NCI-H1048 (cell line): ENCODE data around the gene IDI1.
"Not testable (repeated sequence)": the region's sequence is repeated elsewhere in the genome, so short reads cannot be mapped to it uniquely, and the experiment has no call there.

Experiments used
- DNase-seq: peaks from one replicate; lab custom pipeline; 2025; lab: John Stamatoyannopoulos, UW

Gene IDI1

GRCh38 chr10:1034758-1035157 lies 14.2 kb downstream of the IDI1 start:
- no peak for DNase-seq

GRCh38 chr10:1033601-1034000 lies 15.3 kb downstream of the IDI1 start:
- DNase-seq: no peak

DNA sequence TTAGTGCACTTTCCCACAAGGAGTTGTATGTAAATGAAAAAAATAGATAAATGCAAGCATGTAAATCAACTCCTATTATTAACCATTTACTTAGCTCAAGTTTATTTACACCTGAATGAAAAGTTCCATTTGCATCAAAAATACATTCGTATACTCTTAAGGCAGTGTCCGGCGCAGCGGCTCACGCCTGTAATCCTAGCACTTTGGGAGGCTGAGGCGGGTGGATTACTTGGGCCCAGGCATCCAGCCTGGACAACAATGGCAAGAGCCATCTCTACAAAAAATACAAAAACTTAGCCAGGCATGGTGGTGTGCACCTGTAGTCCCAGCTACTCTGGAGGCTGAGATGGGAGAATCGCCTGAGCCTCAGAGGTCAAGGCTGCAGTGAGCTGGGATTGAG lies 19.1 kb downstream of the IDI1 start:
- no peak for DNase-seq

DNA sequence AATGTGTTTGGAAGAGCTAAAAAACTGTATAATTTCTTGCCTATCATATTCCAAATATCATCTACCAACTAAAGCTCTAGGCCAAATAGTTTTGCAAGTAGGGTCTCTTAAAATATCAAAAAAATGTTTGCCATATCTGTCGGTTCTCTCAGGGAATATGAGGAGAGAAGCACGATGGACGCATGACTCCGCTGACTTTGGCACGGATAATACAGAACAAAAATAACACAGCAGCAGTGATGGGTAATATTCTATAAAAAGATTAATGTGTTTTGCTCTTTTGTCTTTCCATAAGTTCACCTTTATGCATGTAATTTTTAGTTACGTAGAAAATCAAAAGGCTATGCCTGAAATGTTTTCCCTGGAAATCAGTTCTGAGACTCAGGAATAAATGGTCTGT lies 22.3 kb downstream of the IDI1 start:
- no peak for DNase-seq

GRCh38 chr10:1025683-1026082 lies 23.2 kb downstream of the IDI1 start, which contains the start of gene IDI2:
TSS of gene IDI2 (minus strand) at chr10:1025859. CDS start at chr10:1024723, 1,136 bp downstream.
- DNase-seq: no peak

DNA sequence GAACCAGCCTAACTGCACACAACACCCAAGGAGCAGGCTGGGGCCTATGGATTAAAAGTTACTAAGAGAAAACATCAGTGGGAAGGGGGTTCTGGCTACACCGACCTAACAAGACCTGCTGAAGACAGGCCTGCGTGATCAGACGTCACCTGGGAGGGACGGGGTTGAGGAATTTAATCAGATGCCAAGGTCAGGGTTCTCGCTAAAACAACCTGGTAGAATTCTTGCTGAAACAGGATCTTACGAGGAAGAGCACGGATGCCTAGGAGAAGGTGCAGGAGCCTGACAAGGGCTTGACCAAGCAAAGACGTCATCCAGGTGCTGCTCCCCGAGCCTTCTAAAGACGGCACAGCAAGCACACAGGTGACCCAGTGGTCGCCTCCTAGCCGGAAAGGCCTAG lies 24.8 kb downstream of the IDI1 start:
- no peak for DNase-seq

DNA sequence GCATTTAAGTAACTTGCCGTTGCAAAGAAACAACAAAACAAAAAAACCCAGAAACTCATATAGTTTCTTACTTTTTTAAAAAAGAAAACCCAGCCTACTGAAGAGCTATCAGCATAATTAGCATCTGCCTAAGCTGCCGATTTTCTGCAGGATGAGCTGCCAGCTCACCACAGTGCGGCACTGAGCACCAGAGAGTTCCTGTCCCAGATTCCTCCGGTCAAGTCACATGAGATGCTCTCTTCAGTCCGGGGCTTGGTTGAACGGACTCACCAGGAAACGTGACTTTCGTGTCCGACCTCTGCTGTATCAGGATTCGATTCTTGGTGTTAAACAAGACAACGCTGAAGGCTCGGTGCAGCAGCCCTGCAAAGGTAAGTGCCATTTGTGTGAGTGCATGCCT lies 26.5 kb downstream of the IDI1 start:
- DNase-seq: no peak

GRCh38 chr10:1020958-1021357 lies 28.0 kb downstream of the IDI1 start:
- DNase-seq: no peak

DNA sequence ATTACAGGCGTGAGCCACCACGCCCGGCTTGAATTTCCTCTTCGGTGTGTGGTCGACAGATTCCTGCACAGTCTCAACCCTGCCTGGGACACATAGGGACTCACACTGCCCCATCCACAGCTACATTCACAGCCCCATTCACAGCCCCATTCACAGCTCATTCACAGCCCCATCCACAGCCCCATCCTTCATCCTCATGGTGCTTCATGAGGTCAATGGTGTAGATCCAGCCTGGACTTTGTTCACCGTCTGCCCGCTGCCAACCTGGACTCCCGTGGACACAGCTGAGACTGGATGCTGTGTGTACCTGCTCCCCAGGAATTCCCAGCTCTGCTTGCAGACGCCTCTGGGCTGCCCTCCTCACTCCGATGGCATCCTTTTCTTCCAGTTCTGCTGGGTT lies 28.5 kb downstream of the IDI1 start:
- no peak for DNase-seq

- no peak for DNase-seq
Measured at GRCh38 chr10:1019362-1019761, 29.6 kb downstream of the IDI1 start.

DNA sequence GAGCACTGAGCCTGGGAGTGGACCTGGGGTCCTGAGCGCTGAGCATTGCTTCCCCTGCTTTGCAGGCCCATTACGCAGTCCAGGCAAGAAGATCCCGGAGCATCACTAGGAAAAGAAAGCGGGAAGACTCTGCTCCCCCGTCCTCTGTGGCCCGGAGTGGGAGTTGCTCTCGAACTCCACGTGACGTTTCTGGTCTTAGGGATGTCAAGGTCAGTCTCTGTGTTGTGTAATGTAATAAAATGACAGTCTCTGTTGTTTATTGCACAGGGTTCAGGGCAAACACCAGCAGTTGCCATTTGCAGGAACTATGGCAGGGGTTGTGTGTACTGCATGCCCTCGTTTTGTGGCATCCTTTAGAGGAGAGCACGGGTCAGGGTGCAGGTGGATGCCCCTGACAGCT lies 33.2 kb downstream of the IDI1 start:
- DNase-seq: no peak

GRCh38 chr10:1011696-1012095 lies 37.2 kb downstream of the IDI1 start:
- DNase-seq: no peak

- no peak for DNase-seq
Measured at GRCh38 chr10:1010703-1011102, 38.2 kb downstream of the IDI1 start.

DNA sequence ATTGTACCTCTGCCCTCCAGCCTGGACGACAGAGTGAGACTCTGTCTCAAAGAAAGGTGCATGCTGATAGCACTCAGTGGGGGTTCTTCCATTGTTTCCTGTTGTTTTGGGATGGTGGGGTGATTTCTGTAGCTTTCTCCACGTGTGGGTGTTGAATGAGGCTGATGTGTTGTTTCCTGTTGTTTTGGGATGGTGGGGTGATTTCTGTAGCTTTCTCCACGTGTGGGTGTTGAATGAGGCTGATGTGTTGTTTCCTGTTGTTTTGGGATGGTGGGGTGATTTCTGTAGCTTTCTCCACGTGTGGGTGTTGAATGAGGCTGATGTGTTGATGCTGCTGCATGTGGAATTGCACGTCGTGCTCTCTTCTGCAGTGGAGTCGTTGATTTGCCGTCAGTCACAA lies 39.0 kb downstream of the IDI1 start:
- DNase-seq: not testable (repeated sequence)

- no peak for DNase-seq
Measured at GRCh38 chr10:1009071-1009494, 39.8 kb downstream of the IDI1 start.

DNA sequence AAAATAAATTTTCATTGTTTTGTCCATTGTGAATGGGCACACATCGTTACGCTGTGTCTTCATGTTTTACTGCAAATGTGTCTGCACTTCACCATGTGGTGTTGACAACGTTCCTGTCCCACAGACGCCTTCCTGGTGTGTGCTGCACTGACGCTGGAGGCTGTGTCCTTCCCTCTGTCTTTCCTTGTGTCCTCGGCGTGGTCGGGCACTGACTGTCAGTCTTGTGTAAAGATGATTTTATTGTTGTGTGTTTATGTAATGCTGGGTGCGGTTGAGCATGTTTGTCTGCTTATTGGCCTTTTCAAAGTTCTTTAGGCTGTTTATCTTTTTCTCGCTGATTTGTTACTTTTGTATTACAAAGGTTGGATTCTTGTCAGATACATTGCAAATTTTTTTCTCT lies 41.3 kb downstream of the IDI1 start:
- DNase-seq: no peak

DNA sequence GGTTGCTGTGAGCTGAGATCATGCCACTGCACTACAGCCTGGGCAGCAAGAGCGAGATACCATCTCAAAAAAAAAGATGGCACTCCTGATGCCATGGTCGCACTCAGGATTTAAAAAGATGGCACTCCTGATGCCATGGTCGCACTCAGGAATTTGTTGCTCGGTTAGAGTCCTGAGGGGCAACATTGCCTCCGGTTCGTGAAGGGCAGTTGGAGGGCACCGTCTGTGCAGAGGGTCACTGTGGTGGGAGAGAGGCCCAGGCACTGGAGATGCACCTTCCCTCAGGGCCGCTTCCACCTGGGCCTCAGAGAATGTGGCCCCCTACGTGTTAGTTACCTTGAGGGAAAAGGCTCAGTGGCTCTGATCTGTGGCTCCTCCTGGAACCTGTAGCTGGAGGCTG lies 42.3 kb downstream of the IDI1 start:
- DNase-seq: no peak

DNA sequence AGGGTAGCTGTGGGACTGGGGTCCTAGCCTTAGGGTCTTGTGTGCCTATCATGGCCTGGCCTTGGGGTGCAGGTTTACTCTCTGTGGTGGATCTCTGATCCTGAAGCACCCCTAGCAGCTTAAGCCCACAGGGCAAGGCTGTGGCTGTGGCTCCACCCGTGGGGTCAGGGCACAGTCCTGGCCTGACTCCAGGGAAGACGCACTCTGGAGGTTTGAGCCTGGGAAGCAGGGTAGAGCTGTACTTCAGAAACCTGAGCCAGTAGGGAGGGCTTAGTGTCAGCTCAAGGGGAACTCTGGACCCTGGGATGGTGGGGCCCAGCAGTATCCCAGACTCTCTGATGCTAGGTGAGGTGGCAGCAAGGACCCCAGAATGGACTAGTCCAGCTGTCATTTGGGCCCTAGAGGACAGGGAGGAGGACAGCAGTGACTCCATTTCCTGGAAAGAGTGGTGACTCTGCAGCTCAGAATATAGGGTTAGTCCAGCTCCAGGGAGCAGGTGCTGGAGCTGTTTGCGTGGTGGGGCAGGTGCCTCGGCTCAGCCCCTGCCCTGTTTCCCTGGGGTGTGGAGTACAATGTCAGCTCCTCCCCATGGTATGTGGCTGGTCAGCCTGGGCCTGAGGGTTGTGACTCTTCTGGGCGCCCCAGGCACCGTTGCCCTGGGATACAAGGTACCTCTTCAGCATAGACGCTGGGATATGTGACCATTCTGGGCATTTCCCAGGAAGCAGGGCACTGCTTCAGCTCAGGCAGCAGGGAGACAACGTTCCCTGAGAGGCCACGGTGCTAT lies 44.8 kb downstream of the IDI1 start:
- no peak for DNase-seq

DNA sequence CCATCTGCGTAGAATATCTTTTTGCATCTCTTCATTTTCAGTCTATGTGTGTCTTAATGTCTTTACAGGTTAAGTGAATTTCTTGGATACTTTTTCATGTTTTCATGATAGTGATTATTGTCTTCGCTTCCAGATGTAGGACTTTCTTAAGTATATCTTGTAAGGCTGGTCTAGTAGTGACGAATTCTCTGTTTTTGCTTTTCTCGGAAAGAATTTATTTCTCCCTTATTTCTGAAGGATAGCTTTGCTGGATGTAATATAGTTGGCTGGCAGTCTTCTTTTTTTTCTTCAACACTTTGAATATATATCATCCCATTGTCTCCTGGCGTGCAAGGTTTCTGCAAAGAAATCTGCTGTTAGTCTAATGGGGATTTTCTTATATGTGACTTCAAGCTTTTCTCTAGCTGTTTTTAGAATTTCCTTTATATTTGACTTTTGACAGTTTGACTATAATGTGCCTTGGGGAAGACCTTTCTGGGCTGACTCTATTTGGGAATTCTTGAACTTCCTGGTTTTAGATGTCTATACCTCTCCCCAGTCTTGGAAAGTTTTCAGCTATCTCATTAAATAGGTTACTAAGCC lies 46.4 kb downstream of the IDI1 start:
- no peak for DNase-seq

GRCh38 chr10:997266-998022 lies 51.5 kb downstream of the IDI1 start:
- DNase-seq: no peak

DNA sequence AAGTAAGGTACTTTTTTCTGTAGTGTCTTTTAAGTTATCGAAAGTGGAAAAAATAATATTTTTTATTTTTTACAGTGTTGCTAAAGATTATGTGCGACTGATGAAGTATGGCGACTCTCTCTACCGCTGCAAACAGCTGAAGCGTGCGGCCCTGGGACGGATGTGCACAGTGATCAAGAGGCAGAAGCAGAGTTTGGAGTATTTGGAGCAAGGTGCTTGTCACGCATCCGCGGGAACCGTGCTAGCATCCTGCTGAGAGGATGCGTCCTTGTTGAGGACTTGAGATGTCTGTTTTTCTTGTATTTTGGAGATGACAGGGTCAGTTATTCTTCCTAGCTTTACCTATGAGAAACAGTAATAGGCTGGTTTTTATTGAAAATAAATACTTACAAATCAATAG lies 52.9 kb downstream of the IDI1 start:
- no peak for DNase-seq

- DNase-seq: no peak
Measured at GRCh38 chr10:995559-995926, 53.4 kb downstream of the IDI1 start.
